IMR-90 (cell line): Measurements from ENCODE around the gene CHST3. TPM values are rescaled to one million over a fixed set of nuclear protein-coding genes. Genes with fewer than 3 reads are reported as not detected.

Source experiments
- ATAC-seq: fragments of 200-7000 bp; cut with Tn5 transposase; 2 replicates; pipeline ENCODE4 v1.9.1; 2020; ENCODE audit warnings: low read depth, mild to moderate bottlenecking, moderate library complexity
- BruUV-seq: library from RNA; stranded (reverse); fragments of 400-500 nt; replicated peaks from 2 replicates; lab custom pipeline; 2021; lab: Mats Ljungman, UMichigan
- CTCF ChIA-PET: fragments of 300-600 bp; formaldehyde crosslinking; extraction: SDS; loops from one replicate; lab custom pipeline; 2021; ENCODE audit warnings: antibody characterized with exemption; lab: Yijun Ruan, JAX
- POLR2A ChIA-PET: fragments of 300-600 bp; sonication (Branson Sonifier 250); formaldehyde crosslinking; loops from one replicate; lab custom pipeline; 2022; ENCODE audit warnings: antibody characterized with exemption; ENCODE audit not compliant: unreplicated experiment; lab: Charles Lee
- DNase-seq: peaks from one replicate; pipeline ENCODE4 v3.0.0; 2013
- H2AFZ ChIP-seq: replicated peaks from 2 replicates; pipeline ENCODE3; 2013; ENCODE audit warnings: low read length, mild to moderate bottlenecking; ENCODE audit not compliant: poor library complexity
- H2AK5ac ChIP-seq: 2 replicates; pipeline ENCODE4 v1.6.1; 2013; ENCODE audit warnings: low read depth, low read length, inconsistent platforms
- H2AK9ac ChIP-seq: replicated peaks from 2 replicates; pipeline ENCODE3; 2013; ENCODE audit warnings: mild to moderate bottlenecking, low read depth, low read length, moderate library complexity; ENCODE audit not compliant: poor library complexity
- H2BK120ac ChIP-seq: 2 replicates; pipeline ENCODE4 v1.6.1; 2013; ENCODE audit warnings: low read depth, low read length, inconsistent platforms
- H2BK15ac ChIP-seq: 3 replicates; pipeline ENCODE4 v1.6.1; 2013; ENCODE audit warnings: low read depth, low read length, inconsistent platforms
- H2BK20ac ChIP-seq: 2 replicates; pipeline ENCODE4 v1.6.1; 2013; ENCODE audit warnings: low read depth, mild to moderate bottlenecking, inconsistent platforms, low read length, moderate library complexity
- H2BK5ac ChIP-seq: 2 replicates; pipeline ENCODE4 v1.6.1; 2013; ENCODE audit warnings: mild to moderate bottlenecking, low read depth, low read length, inconsistent platforms; ENCODE audit not compliant: poor library complexity, severe bottlenecking
- H3K14ac ChIP-seq: replicated peaks from 2 replicates; pipeline ENCODE4 v1.6.1; 2013; ENCODE audit warnings: low read depth, low read length, inconsistent platforms
- H3K18ac ChIP-seq: 2 replicates; pipeline ENCODE4 v1.6.1; 2013; ENCODE audit warnings: low read depth, low read length, control low read depth
- H3K23ac ChIP-seq: 2 replicates; pipeline ENCODE4 v1.6.1; 2013; ENCODE audit warnings: low read depth, low read length, inconsistent platforms
- H3K27ac ChIP-seq: 2 replicates; pipeline ENCODE4 v1.5.1; 2013; ENCODE audit warnings: mild to moderate bottlenecking, control low read depth, low read length; ENCODE audit not compliant: insufficient read depth
- H3K27me3 ChIP-seq: 2 replicates; pipeline ENCODE4 v1.6.1; 2013; ENCODE audit warnings: low read length; ENCODE audit not compliant: control insufficient read depth, insufficient read depth
- H3K36me3 ChIP-seq: 2 replicates; pipeline ENCODE4 v1.6.1; 2013; ENCODE audit warnings: low read length, mixed read lengths; ENCODE audit not compliant: control insufficient read depth, insufficient read depth
- H3K4ac ChIP-seq: 2 replicates; pipeline ENCODE4 v1.6.1; 2013; ENCODE audit warnings: low read depth, low read length, inconsistent platforms
- H3K4me1 ChIP-seq: 2 replicates; pipeline ENCODE4 v1.6.1; 2013; ENCODE audit warnings: low read length, mixed read lengths; ENCODE audit not compliant: control insufficient read depth, insufficient read depth
- H3K4me2 ChIP-seq: 2 replicates; pipeline ENCODE4 v1.6.1; 2013; ENCODE audit warnings: low read depth, mild to moderate bottlenecking, control low read depth, low read length, moderate library complexity
- H3K4me3 ChIP-seq: 2 replicates; pipeline ENCODE4 v1.5.1; 2013; ENCODE audit warnings: low read depth, mild to moderate bottlenecking, control low read depth, low read length, moderate library complexity; ENCODE audit not compliant: insufficient read depth
- H3K56ac ChIP-seq: 2 replicates; pipeline ENCODE4 v1.6.1; 2013; ENCODE audit warnings: low read length, inconsistent platforms; ENCODE audit not compliant: insufficient read depth; ENCODE audit errors: extremely low read depth
- H3K79me1 ChIP-seq, 2 experiments: 2 replicates each; pipeline ENCODE4 v1.6.1; 2013; ENCODE audit warnings: low read length in 2 of 2, inconsistent platforms in 1 of 2, low read depth in 1 of 2
- H3K9ac ChIP-seq: 2 replicates; pipeline ENCODE4 v1.6.1; 2013; ENCODE audit warnings: low read depth, low read length, control low read depth
- H3K9me1 ChIP-seq: 2 replicates; pipeline ENCODE4 v1.6.1; 2013; ENCODE audit warnings: low read length, inconsistent platforms; ENCODE audit not compliant: insufficient read depth
- H3K9me3 ChIP-seq: 2 replicates; pipeline ENCODE4 v1.6.1; 2013; ENCODE audit warnings: low read length; ENCODE audit not compliant: control insufficient read depth, insufficient read depth
- H4K20me1 ChIP-seq: 2 replicates; pipeline ENCODE4 v1.6.1; 2013; ENCODE audit warnings: low read length, inconsistent platforms; ENCODE audit not compliant: insufficient read depth
- H4K5ac ChIP-seq: 2 replicates; pipeline ENCODE4 v1.6.1; 2013; ENCODE audit warnings: mild to moderate bottlenecking, low read depth, low read length, control low read depth
- H4K8ac ChIP-seq, 2 experiments: 2 replicates each; pipeline ENCODE4 v1.6.1; 2013; ENCODE audit warnings: low read depth in 2 of 2, low read length in 2 of 2, control low read depth in 1 of 2, inconsistent platforms in 1 of 2
- H4K91ac ChIP-seq: 2 replicates; pipeline ENCODE4 v1.6.1; 2013; ENCODE audit warnings: low read depth, low read length, inconsistent platforms; ENCODE audit not compliant: insufficient read depth
- BHLHE40 ChIP-seq: fragments of 150-350 bp; IDR thresholded peaks from 2 replicates; pipeline ENCODE4 v1.6.1; 2016; ENCODE audit warnings: mild to moderate bottlenecking, low read depth, low read length
- CEBPB ChIP-seq: IDR thresholded peaks from 2 replicates; pipeline ENCODE4 v1.6.1; 2012; ENCODE audit warnings: low read depth, low read length, improper control_type of control experiment
- CHD1 ChIP-seq: IDR thresholded peaks from 2 replicates; pipeline ENCODE4 v1.6.1; 2012; ENCODE audit warnings: low read depth, low read length, improper control_type of control experiment
- CTCF ChIP-seq: conservative IDR thresholded peaks from 2 replicates; pipeline ENCODE4 v1.5.1; 2012; ENCODE audit warnings: mild to moderate bottlenecking, low read depth, low read length, improper control_type of control experiment
- ELK1 ChIP-seq: fragments of 150-350 bp; IDR thresholded peaks from 2 replicates; pipeline ENCODE4 v1.6.1; 2016; ENCODE audit warnings: low read depth, mild to moderate bottlenecking, low read length, moderate library complexity, borderline replicate concordance
- FOS ChIP-seq: fragments of 150-350 bp; IDR thresholded peaks from 2 replicates; pipeline ENCODE4 v1.6.1; 2016; ENCODE audit warnings: low read depth, low read length
- MAFK ChIP-seq: IDR thresholded peaks from 2 replicates; pipeline ENCODE4 v1.6.1; 2012; ENCODE audit warnings: low read depth, low read length, improper control_type of control experiment
- MAZ ChIP-seq: IDR thresholded peaks from 2 replicates; pipeline ENCODE4 v1.6.1; 2012; ENCODE audit warnings: low read depth, mild to moderate bottlenecking, low read length, improper control_type of control experiment, moderate library complexity, borderline replicate concordance
- MXI1 ChIP-seq: IDR thresholded peaks from 2 replicates; pipeline ENCODE4 v1.6.1; 2012; ENCODE audit warnings: low read depth, mild to moderate bottlenecking, low read length, moderate library complexity, borderline replicate concordance
- NFE2L2 ChIP-seq: fragments of 150-350 bp; IDR thresholded peaks from 2 replicates; pipeline ENCODE4 v1.6.1; 2016; ENCODE audit warnings: low read depth, mild to moderate bottlenecking, low read length
- POLR2A ChIP-seq: IDR thresholded peaks from 2 replicates; pipeline ENCODE4 v1.6.1; 2012; ENCODE audit warnings: mild to moderate bottlenecking, low read depth, low read length
- RAD21 ChIP-seq: IDR thresholded peaks from 2 replicates; pipeline ENCODE4 v1.6.1; 2012; ENCODE audit warnings: low read length, improper control_type of control experiment
- RCOR1 ChIP-seq: IDR thresholded peaks from 2 replicates; pipeline ENCODE4 v1.6.1; 2012; ENCODE audit warnings: mild to moderate bottlenecking, low read length, improper control_type of control experiment; ENCODE audit not compliant: insufficient replicate concordance
- RFX5 ChIP-seq: IDR thresholded peaks from 2 replicates; pipeline ENCODE4 v1.8.0; 2012; ENCODE audit warnings: low read depth, mild to moderate bottlenecking, low read length, moderate library complexity
- SMC3 ChIP-seq: fragments of 150-350 bp; IDR thresholded peaks from 2 replicates; pipeline ENCODE4 v1.6.1; 2016; ENCODE audit warnings: low read depth, mild to moderate bottlenecking, antibody characterized with exemption, low read length, moderate library complexity
- USF2 ChIP-seq: fragments of 150-350 bp; IDR thresholded peaks from 2 replicates; pipeline ENCODE4 v1.6.1; 2017; ENCODE audit warnings: mild to moderate bottlenecking, antibody characterized with exemption, low read length, low read depth
- WGBS, 2 experiments: methylation state at CpG; one replicate each; pipeline versions ENCODE4 v1.1.5 to v1.1.7; 2013; ENCODE audit warnings: missing lambda C conversion rate in 2 of 2; ENCODE audit not compliant: insufficient read length in 1 of 2; ENCODE audit errors: extremely low coverage in 2 of 2; 5-methylcytosine and 5-hydroxymethylcytosine counted together
- dilution Hi-C: fragments of 300-500 bp; cut with HindIII; formaldehyde crosslinking; loops from one replicate; pipeline ENCODE4 v1.14.3; 2018; ENCODE audit warnings: low sequenced_read_pairs; ENCODE audit not compliant: unreplicated experiment
- in situ Hi-C: fragments of 300-500 bp; cut with MboI; formaldehyde crosslinking; loops from 3 replicates; pipeline ENCODE4 v1.14.3; 2019; ENCODE audit warnings: low sequenced_read_pairs, inconsistent platforms, mixed read lengths
- intact Hi-C: fragments of 100-400 bp; cut with micrococcal nuclease; formaldehyde crosslinking; loops from 2 replicates; pipeline ENCODE4 v1.10.0; 2022
- polyA plus RNA-seq, 3 experiments: library from polyadenylated mRNA; depleted of rRNA; stranded (reverse); fragments of >200 nt; gene quantifications; 2 replicates each; pipeline ENCODE4 v1.2.3, GENCODE V29; 2012; ENCODE audit warnings: low replicate concordance in 1 of 3
- total RNA-seq: library from RNA; depleted of rRNA; stranded (reverse); fragments of >200 nt; gene quantifications from 2 replicates; pipeline ENCODE4 v1.2.3, GENCODE V29; 2012

The CHST3 gene
- total and polyA plus RNA-seq, 2 of the 4 experiments (the other 2 are of a cell fraction) = 8.6 to 9.0 TPM

- no peak overlapping the region for H3K27ac ChIP-seq
- no peak overlapping the region for H2AK9ac ChIP-seq
- no peaks in the 10 kb centered on the region for H3K4me1 ChIP-seq
- no peaks in the 10 kb centered on the region for H4K20me1 ChIP-seq
- ATAC-seq (no peak), DNase-seq (no peak)
- no peak overlapping the region for H3K18ac ChIP-seq
- H2AFZ ChIP-seq = no peak overlapping the region
- H4K5ac ChIP-seq = no peak overlapping the region
- no peak overlapping the region for H3K4me3 ChIP-seq
- no peaks in the 10 kb centered on the region for H3K79me1 ChIP-seq
- H3K36me3 ChIP-seq = no peaks in the 10 kb centered on the region
- BruUV-seq = no TSS peak
- ChIA-PET CTCF (no interaction called here), POLR2A (no interaction called here)
- peaks cover 60% of the 10 kb centered on the region for H3K27me3 ChIP-seq
- H2BK120ac ChIP-seq = no peak overlapping the region
- dilution Hi-C loops = no loop called here
- no peak overlapping the region for H3K14ac ChIP-seq
- no peak overlapping the region for H3K4ac ChIP-seq
- H3K9me3 ChIP-seq = no peaks in the 10 kb centered on the region
- no peak overlapping the region for H4K91ac ChIP-seq
- H3K4me2 ChIP-seq = no peak overlapping the region
- in situ Hi-C loops = loop anchor here (10.0 kb wide), 1 partner anchor 276 kb away; no protein-coding TSS in a partner anchor
- no peak overlapping the region for H2BK15ac ChIP-seq
- TF ChIP-seq USF2 (no peak), BHLHE40 (no peak), SMC3 (no peak), RCOR1 (no peak), NFE2L2 (no peak), FOS (no peak), CTCF (no peak), CHD1 (no peak), MAFK (no peak), CEBPB (no peak), RFX5 (no peak), RAD21 (no peak), ELK1 (no peak), MXI1 (no peak), POLR2A (no peak), MAZ (no peak)
- no peaks in the 10 kb centered on the region for H3K9me1 ChIP-seq
- no peak overlapping the region for H2BK20ac ChIP-seq
- no peak overlapping the region for H4K8ac ChIP-seq
- H3K56ac ChIP-seq = no peak overlapping the region
- H3K23ac ChIP-seq = no peak overlapping the region
- intact Hi-C loops = no loop called here
- no peak overlapping the region for H2AK5ac ChIP-seq
- H2BK5ac ChIP-seq = no peak overlapping the region
- no CpG with 5 or more reads among the region's 12 CpGs for WGBS, 2 experiments
- H3K9ac ChIP-seq = no peak overlapping the region
These were observed 94.2 kb downstream of the CHST3 start for GRCh38 chr10:72058347-72058898.
